HepG2 (cell line): ENCODE data around the gene PKLR. TPM values are rescaled to one million over a fixed set of nuclear protein-coding genes. Genes with fewer than 3 reads are reported as not detected.

Source experiments
- ADNP ChIP-seq: sonication (generic); formaldehyde crosslinking; IDR thresholded peaks from 2 replicates; pipeline ENCODE4 v1.4.0; 2020; ENCODE audit warnings: missing genetic modification reagents
- ATF7-NPFF ChIP-seq: sonication (generic); formaldehyde crosslinking; IDR thresholded peaks from 2 replicates; pipeline ENCODE4 v1.8.1; 2023; ENCODE audit warnings: mild to moderate bottlenecking, low read depth, missing genetic modification reagents, moderate library complexity
- GPN1 ChIP-seq: sonication (generic); formaldehyde crosslinking; IDR thresholded peaks from 2 replicates; pipeline ENCODE4 v1.5.1; 2020; ENCODE audit warnings: missing genetic modification reagents, borderline replicate concordance
- HNRNPLL ChIP-seq: fragments of 200-400 bp; formaldehyde crosslinking; IDR thresholded peaks from 2 replicates; pipeline ENCODE4 v1.6.1; 2017; ENCODE audit warnings: mild to moderate bottlenecking, low read depth, low read length; ENCODE audit not compliant: poor library complexity, severe bottlenecking
- HOXA3 ChIP-seq: sonication (generic); formaldehyde crosslinking; IDR thresholded peaks from 2 replicates; pipeline ENCODE4 v1.5.0; 2020; ENCODE audit warnings: missing genetic modification reagents
- IRX3 ChIP-seq: sonication (generic); formaldehyde crosslinking; IDR thresholded peaks from 2 replicates; pipeline ENCODE4 v1.8.1; 2023; ENCODE audit warnings: mild to moderate bottlenecking, low read depth, missing genetic modification reagents, borderline replicate concordance
- JUN ChIP-seq: sonication (generic); formaldehyde crosslinking; IDR thresholded peaks from 2 replicates; pipeline ENCODE4 v1.4.0; 2020; ENCODE audit warnings: mild to moderate bottlenecking, missing genetic modification reagents
- KLF13 ChIP-seq: sonication (generic); formaldehyde crosslinking; IDR thresholded peaks from 2 replicates; pipeline ENCODE4 v1.4.0; 2020; ENCODE audit warnings: mild to moderate bottlenecking, missing genetic modification reagents
- NRL ChIP-seq: sonication (generic); formaldehyde crosslinking; IDR thresholded peaks from 2 replicates; pipeline ENCODE4 v1.5.0; 2020; ENCODE audit warnings: missing genetic modification reagents, mild to moderate bottlenecking, moderate library complexity, borderline replicate concordance
- PAWR ChIP-seq: sonication (generic); formaldehyde crosslinking; IDR thresholded peaks from 2 replicates; pipeline ENCODE4 v1.4.0; 2020; ENCODE audit warnings: missing genetic modification reagents, mild to moderate bottlenecking, borderline replicate concordance
- PHF5A ChIP-seq: IDR thresholded peaks from one replicate; pipeline ENCODE4 v1.6.1; 2018; ENCODE audit warnings: low read depth, missing genetic modification reagents; ENCODE audit not compliant: unreplicated experiment
- SIN3B ChIP-seq: fragments of 150-350 bp; IDR thresholded peaks from 2 replicates; pipeline ENCODE4 v1.6.1; 2014; ENCODE audit warnings: low read length
- ZNF446 ChIP-seq: sonication (generic); formaldehyde crosslinking; IDR thresholded peaks from 2 replicates; pipeline ENCODE4 v1.5.0; 2020; ENCODE audit warnings: mild to moderate bottlenecking, missing genetic modification reagents
- ZNF501 ChIP-seq: sonication (generic); formaldehyde crosslinking; IDR thresholded peaks from 2 replicates; pipeline ENCODE4 v1.5.1; 2020; ENCODE audit warnings: mild to moderate bottlenecking, moderate library complexity, missing genetic modification reagents
- ZNF616 ChIP-seq: sonication (generic); formaldehyde crosslinking; IDR thresholded peaks from 2 replicates; pipeline ENCODE4 v1.5.0; 2020; ENCODE audit warnings: low read depth, mild to moderate bottlenecking, missing genetic modification reagents
- ZNF747 ChIP-seq: sonication (generic); formaldehyde crosslinking; IDR thresholded peaks from 2 replicates; pipeline ENCODE4 v1.8.1; 2023; ENCODE audit warnings: missing genetic modification reagents, mild to moderate bottlenecking, borderline replicate concordance
- ZNF782 ChIP-seq: sonication (generic); formaldehyde crosslinking; IDR thresholded peaks from 2 replicates; pipeline ENCODE4 v1.4.0; 2020; ENCODE audit warnings: missing genetic modification reagents, mild to moderate bottlenecking, borderline replicate concordance
- ZNF788 ChIP-seq: sonication (generic); formaldehyde crosslinking; IDR thresholded peaks from 2 replicates; pipeline ENCODE4 v1.5.0; 2020; ENCODE audit warnings: mild to moderate bottlenecking, missing genetic modification reagents, borderline replicate concordance
- polyA plus RNA-seq, 8 experiments: library from polyadenylated mRNA; depleted of rRNA in 3 of 8; stranded (reverse) in 7 of 8; unstranded in 1 of 8; fragments of >200 nt; fragmentation: Illumina TruSeq in 4 of 8; extraction: Trizol in 4 of 8; gene quantifications; 2 replicates each; pipeline versions ENCODE4 v1.2.1 to v1.2.3, GENCODE V29; 2011 to 2016; ENCODE audit warnings: low read depth in 4 of 8, missing spikeins in 1 of 8, mixed read lengths in 1 of 8; ENCODE audit not compliant: insufficient read depth in 1 of 8
- total RNA-seq, 5 experiments: library from RNA; depleted of rRNA; stranded (reverse); fragments of >200 nt; fragmentation: Illumina TruSeq; extraction: Trizol; gene quantifications; 2 replicates each; pipeline ENCODE4 v1.2.3, GENCODE V29; 2016; ENCODE audit warnings: low read depth in 1 of 5
- TF ChIP-seq, protein P1 (sequence below): sonication (generic); formaldehyde crosslinking; IDR thresholded peaks from 2 replicates; pipeline ENCODE4 v1.5.1; 2020; ENCODE audit warnings: mild to moderate bottlenecking, moderate library complexity, missing genetic modification reagents
- TF ChIP-seq, protein P2 (sequence below): sonication (generic); formaldehyde crosslinking; IDR thresholded peaks from 2 replicates; pipeline ENCODE4 v1.8.1; 2023; ENCODE audit warnings: mild to moderate bottlenecking, inconsistent platforms, moderate library complexity, missing genetic modification reagents, borderline replicate concordance
- TF ChIP-seq, protein P3 (sequence below): sonication (generic); formaldehyde crosslinking; IDR thresholded peaks from 2 replicates; pipeline ENCODE4 v1.5.0; 2020; ENCODE audit warnings: mild to moderate bottlenecking, missing genetic modification reagents

PKLR gene
- total and polyA plus RNA-seq, 2 of the 13 experiments (the other 11 are each of a cell fraction or from before 2014, with no cell fraction given) = 10.3 to 29.3 TPM

DNA sequence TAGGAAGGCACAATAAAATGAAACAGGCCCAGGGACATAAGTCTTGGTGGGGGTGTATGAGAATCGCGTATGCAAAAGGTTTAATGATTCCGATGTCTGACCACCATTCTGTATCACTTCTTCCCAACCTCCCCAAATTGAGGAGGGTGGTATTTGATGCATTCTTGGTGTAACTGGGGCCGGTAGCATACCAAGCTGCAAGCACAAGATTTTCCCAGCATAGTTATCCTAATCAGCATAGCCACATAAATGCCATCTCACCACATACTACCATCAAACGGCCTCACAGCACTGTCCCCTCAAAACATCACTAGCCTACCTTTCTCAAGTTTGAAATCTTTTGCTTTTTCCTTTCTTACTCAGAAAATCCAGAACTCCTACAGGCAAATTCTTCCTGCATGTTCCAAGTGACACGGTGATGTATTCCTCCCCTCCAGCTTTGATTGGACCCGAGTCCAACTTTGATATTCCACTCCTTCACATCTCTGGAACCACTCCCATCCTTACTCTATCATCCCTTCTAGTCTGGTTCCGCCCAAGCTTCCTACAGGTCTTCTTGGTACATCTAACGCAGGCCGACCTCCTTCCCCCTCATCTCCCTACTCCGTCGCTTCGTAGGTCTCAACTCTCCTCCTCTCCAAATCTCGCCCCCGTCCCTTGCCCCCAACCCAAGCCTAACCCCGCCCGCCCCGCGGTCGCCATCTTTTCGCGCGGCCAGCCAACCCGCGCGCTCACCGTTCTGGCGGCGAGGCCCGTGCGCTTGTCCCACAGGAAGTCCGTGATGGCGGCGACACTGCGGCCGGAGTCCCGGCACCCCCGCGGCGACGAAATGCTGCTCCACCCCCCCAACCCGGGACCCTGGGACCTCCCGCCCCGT, 28.5 kb downstream of the PKLR start (continued):
- TF ChIP-seq, protein P1, sequence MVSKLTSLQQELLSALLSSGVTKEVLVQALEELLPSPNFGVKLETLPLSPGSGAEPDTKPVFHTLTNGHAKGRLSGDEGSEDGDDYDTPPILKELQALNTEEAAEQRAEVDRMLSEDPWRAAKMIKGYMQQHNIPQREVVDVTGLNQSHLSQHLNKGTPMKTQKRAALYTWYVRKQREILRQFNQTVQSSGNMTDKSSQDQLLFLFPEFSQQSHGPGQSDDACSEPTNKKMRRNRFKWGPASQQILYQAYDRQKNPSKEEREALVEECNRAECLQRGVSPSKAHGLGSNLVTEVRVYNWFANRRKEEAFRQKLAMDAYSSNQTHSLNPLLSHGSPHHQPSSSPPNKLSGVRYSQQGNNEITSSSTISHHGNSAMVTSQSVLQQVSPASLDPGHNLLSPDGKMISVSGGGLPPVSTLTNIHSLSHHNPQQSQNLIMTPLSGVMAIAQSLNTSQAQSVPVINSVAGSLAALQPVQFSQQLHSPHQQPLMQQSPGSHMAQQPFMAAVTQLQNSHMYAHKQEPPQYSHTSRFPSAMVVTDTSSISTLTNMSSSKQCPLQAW (CRISPR knock-in tag) = no peak
- TF ChIP-seq KLF13 (CRISPR knock-in tag) = no peak
- TF ChIP-seq ZNF501 (CRISPR knock-in tag) = no peak
- no peak; the same call in 1 of the 2 replicates for TF ChIP-seq ZNF782 (CRISPR knock-in tag)
- TF ChIP-seq, protein P2, sequence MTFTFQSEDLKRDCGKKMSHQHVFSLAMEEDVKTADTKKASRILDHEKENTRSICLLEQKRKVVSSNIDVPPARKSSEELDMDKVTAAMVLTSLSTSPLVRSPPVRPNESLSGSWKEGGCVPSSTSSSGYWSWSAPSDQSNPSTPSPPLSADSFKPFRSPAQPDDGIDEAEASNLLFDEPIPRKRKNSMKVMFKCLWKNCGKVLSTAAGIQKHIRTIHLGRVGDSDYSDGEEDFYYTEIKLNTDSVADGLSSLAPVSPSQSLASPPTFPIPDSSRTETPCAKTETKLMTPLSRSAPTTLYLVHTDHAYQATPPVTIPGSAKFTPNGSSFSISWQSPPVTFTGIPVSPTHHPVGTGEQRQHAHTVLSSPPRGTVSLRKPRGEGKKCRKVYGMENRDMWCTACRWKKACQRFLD (CRISPR knock-in tag) = no peak
- TF ChIP-seq JUN (CRISPR knock-in tag) = no peak
- TF ChIP-seq GPN1 (CRISPR knock-in tag) = no peak
- no peak for TF ChIP-seq HOXA3 (CRISPR knock-in tag)
- no peak for TF ChIP-seq ZNF788 (CRISPR knock-in tag)
- TF ChIP-seq, protein P3, sequence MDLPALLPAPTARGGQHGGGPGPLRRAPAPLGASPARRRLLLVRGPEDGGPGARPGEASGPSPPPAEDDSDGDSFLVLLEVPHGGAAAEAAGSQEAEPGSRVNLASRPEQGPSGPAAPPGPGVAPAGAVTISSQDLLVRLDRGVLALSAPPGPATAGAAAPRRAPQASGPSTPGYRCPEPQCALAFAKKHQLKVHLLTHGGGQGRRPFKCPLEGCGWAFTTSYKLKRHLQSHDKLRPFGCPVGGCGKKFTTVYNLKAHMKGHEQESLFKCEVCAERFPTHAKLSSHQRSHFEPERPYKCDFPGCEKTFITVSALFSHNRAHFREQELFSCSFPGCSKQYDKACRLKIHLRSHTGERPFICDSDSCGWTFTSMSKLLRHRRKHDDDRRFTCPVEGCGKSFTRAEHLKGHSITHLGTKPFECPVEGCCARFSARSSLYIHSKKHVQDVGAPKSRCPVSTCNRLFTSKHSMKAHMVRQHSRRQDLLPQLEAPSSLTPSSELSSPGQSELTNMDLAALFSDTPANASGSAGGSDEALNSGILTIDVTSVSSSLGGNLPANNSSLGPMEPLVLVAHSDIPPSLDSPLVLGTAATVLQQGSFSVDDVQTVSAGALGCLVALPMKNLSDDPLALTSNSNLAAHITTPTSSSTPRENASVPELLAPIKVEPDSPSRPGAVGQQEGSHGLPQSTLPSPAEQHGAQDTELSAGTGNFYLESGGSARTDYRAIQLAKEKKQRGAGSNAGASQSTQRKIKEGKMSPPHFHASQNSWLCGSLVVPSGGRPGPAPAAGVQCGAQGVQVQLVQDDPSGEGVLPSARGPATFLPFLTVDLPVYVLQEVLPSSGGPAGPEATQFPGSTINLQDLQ (CRISPR knock-in tag) = no peak
- TF ChIP-seq SIN3B = 0 out of 2 replicates have a peak, but pooled peaks have one; percentile 23
- TF ChIP-seq PAWR (CRISPR knock-in tag) = no peak
- TF ChIP-seq ATF7-NPFF (CRISPR knock-in tag) = no peak; the same call in 1 of the 2 replicates
- no peak for TF ChIP-seq HNRNPLL
- 0 out of 2 replicates have a peak, but pooled peaks have one; percentile 35 for TF ChIP-seq NRL (CRISPR knock-in tag)
- TF ChIP-seq ZNF446 (CRISPR knock-in tag) = no peak
- no peak for TF ChIP-seq IRX3
- no peak for TF ChIP-seq ZNF616 (CRISPR knock-in tag)
- TF ChIP-seq PHF5A = no peak
- no peak for TF ChIP-seq ADNP (CRISPR knock-in tag)
- no peak for TF ChIP-seq ZNF747 (CRISPR knock-in tag)
